Skeletal muscle cell (primary cell): ENCODE results near the gene UCK1.

ENCODE experiments used
- DNase-seq: peaks from one replicate; pipeline ENCODE4 v3.0.0-alpha.2; 2010; ENCODE audit warnings: low read depth
- H3K4me3 ChIP-seq: 2 replicates; pipeline ENCODE4 v1.5.1; 2011; ENCODE audit warnings: low read depth, mild to moderate bottlenecking, control low read depth, low read length, moderate library complexity

The UCK1 gene

GRCh38 chr9:131530920-131531832 is at the start of gene UCK1:
Gene UCK1 (minus strand): TSS chr9:131531263. CDS start chr9:131531174, 89 bp downstream.
- DNase-seq, result peak; percentile 32
- H3K4me3 ChIP-seq, result peak within 1 kb of the TSS; percentile 66

DNA sequence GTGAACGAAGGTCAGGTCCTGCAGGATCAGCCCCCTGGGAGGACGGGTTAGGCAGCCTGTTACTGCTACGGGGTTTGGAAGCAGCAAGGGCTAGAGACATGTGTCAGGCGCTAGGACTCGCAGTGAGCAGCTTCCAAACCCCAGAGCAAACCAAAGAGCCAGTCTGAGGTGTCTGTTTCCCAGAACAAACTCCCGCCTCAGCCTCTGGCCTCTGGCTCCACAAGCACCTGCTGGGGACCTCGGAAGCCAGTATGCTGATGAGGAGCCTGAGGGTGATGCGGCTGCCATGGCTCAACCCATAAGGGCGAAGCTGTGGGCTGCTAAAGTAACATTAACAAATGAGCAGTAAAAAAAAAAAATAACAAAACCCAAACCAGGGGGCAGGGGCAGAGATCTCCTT is 49.3 kb upstream of the UCK1 start:
- no peak for DNase-seq

DNA sequence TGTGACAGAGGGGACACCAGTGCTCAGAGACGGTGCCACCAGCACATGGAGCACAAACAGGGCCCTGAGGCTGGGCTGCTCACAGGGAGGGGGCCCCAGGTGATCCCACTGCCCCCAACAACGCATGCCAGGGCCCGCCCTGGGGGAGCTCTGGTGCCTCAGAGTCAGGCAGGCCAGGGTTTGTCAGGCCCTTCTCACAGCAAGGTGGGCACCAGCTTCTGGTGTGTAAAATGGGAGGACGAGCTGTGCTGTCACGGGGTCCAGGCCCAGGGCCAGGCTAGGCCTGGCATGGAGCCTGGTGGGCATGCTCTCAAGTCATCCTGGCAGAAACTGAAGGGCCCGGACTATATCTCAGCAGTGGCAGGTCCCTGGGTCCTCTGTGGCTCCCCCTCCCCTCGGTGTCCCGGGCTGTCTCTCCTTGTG is 48.7 kb upstream of the UCK1 start:
- no peak overlapping the region for H3K4me3 ChIP-seq
- DNase-seq, result no peak

More for the DNA sequence above, 49.3 kb upstream of the UCK1 start:
- H3K4me3 ChIP-seq, result no peak overlapping the region

GRCh38 chr9:131578731-131579504 is 47.9 kb upstream of the UCK1 start:
- no peak for DNase-seq
- no peak overlapping the region for H3K4me3 ChIP-seq

GRCh38 chr9:131578021-131578420 is 47.0 kb upstream of the UCK1 start:
- DNase-seq, result no peak
- H3K4me3 ChIP-seq, result no peak overlapping the region

DNA sequence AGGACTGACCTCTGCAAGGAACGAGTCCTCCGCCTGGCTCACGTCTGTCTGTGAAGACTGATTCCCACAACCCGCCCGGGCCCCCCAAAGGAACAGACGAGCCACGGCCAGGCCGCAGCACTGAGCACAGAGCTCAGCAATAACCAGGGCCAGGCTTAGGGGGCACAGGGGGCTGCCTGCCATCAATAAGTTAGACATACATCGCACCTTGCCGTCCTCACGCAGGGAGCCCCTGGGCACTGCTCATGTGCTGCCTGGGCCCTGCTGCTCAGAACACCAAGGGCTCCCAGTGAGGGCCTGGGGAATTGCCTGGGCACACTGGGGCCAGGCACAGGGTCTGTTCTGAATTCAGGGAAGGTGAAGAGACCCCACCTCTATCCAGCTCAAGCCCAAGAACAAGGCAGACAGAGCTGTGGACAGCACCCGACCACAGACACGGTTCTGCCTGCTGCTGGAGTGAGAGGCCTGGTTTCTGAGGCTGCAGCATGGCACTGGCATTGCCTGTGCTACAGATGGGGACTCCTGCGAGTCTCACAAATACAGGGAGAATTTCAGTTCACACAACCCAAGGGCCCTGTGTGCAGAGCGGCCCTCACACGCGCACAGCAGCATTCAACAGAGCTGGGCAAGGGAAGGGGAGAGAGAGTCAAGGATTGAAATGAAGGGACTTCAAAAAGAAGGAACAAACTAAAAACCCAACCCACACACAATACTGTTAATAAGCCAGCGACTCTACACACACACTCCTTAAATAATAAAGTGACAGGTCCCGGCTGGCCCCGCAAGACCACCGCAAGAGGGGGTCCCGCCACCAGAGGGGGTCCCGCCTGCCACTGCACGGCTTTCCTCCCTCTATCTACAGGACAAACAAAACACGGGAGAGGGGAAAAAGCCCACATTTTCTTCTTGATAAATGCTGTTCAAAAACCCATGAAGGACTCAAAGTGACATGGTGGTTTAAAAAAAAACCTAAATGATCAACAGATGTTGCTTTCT is 46.2 kb upstream of the UCK1 start:
- no peak overlapping the region for H3K4me3 ChIP-seq
- no peak for DNase-seq

DNA sequence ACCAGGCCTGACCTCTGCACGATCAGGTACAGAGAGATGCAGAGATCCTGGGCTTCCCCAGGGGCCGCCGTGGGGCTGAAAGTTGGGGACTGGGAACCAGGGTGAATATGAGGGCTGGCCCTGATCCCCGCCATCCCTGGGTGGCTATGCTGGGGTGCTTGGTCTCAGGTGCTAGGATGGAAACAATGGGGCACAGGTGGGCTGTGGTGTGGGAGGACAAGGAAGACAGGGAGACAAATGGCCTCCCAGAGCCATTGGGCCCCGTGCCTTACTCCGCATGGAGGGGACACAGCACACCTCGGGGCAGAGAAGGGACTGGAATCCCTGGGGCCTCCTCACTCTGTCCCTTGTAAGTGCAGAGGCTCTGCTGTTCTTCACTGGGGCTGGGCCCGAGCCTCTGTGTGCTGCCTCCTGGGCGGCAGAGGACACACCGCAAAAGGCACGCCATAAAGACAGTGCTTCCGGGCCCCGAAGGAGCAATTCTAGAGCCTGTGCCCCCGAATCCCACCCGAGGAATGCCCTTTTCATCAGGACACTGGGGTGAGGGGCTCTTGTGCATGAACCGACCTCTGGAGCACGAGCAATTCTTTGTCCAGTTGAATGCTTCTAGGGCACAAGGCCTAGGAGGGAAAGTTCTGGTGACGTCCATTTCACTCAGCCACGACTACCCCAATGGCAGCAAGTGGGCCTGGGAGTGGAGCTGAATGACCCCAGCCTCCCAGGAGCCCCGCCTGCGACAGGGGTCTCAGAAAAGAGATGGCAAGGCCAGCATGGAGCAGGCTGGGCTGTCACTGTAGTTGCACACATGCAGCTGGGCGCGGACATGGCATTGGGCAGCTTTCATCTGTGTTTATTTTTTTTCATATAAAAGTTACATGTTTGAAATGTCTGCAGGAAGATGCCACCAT is 45.1 kb upstream of the UCK1 start:
- no peak overlapping the region for H3K4me3 ChIP-seq
- no peak for DNase-seq

- no peak overlapping the region for H3K4me3 ChIP-seq
- no peak for DNase-seq
Measured at GRCh38 chr9:131574730-131575640, 43.9 kb upstream of the UCK1 start.

GRCh38 chr9:131567910-131568309 is 36.8 kb upstream of the UCK1 start:
- H3K4me3 ChIP-seq, result no peak overlapping the region
- DNase-seq, result no peak

DNA sequence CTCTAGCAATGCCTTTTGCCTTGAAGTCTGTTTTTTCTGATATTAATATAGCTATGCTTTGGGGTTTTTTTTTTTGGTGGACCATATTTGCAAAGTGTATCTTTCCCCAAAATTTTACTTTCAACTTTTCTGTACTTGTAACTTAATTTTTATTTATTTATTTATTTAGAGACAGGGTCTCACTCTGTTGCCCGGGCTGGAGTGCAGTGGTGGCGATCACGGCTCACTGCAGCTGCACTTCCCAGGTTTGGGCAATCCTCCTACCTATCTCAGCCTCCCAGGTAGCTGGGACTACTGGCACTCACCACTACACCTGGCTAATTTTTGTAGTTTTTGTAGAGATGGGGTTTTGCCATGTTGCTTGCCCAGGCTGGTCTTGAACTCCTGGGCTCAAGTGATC is 35.1 kb upstream of the UCK1 start:
- DNase-seq, result no peak
- H3K4me3 ChIP-seq, result no peak overlapping the region

DNA sequence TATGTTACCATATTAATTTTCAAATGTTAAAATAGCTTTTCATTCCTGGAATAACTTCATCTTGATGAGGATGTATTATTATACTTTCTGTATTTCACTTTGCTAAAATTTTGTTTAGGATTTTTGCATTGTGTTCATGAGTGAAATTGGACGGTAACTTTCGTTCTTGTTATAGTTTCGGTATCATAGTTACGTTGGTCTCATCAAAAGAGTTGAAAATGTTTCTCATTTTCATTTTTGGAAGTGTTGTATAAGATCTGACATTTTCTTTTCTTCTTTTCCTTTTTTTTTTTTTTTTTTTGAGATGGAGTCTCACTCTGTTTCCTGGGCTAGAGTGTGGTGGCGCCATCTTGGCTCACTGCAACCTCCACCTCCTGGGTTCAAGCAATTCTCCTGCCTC is 34.3 kb upstream of the UCK1 start:
- DNase-seq, result no peak
- H3K4me3 ChIP-seq, result no peak overlapping the region

DNA sequence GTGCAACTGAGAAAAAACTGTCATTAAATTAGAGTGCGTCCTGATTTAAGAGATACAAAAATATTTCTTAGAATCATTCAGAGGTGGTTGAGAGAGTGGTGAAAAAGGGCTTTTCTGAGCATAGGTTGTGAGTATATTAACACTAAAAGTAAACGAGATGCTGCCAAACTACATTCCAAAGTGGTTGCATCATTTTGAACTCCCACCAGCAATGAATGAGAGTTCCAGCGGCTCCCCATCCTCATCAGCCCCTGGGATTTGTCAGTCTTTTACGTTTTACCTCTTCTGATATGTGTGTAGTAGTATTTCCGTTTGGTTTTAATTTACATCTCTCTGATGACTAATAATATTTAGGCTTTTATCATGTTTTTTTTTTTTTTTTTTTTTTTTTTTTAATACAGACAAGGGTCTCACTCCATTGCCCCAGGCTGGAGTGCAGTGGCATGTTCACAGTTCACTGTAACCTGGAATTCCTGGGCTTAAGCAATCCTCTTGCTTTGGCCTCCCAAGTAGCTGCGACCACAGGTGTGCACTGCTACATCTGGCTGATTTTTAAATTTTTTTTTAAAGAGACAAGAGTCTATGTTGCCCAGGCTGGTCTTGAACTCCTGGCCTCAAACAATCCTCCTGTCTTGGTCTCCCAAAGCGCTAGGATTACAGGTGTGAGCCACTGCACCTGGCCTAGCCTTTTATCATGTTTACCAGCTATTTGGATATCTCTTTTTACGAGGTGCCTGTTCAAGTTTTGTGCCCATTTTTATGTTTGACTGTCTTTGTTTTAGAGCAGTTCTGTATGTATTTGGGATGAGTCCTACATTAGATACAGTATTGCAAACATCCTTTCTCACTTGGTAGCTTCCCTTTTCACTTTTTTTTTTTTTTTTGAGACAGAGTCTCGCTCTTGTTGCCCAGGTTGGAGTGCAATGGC is 31.2 kb upstream of the UCK1 start:
- no peak for DNase-seq

DNA sequence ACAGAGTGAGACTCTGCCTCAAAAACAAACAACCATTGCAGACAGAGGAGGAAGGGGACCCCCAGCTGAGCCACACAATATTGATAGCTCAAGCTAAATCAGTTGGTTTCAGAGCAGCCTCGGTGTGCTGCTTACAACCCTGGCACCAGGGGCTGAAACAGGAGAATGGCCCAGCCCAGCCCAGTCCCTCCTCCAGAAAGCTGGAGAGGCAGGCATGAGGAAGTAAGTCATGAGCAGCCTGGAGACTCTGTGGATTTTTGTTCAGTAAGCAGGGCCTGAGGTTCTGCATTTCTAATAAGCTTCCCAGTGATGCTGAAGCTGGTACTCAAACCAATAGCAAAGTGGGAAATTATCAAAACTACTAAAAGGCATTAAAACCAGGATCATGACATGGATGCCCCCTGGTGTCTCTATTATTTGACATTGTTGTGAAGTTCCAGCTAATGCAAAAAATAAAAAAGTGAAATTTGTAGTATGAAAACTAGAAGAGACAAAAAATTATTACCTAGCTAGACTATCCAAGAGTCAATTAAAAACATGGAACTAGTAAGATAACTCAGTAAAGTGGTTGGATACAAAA is 28.4 kb upstream of the UCK1 start:
- H3K4me3 ChIP-seq, result no peak overlapping the region
- DNase-seq, result no peak

More for the DNA sequence above, 31.2 kb upstream of the UCK1 start:
- H3K4me3 ChIP-seq, result no peak overlapping the region

DNA sequence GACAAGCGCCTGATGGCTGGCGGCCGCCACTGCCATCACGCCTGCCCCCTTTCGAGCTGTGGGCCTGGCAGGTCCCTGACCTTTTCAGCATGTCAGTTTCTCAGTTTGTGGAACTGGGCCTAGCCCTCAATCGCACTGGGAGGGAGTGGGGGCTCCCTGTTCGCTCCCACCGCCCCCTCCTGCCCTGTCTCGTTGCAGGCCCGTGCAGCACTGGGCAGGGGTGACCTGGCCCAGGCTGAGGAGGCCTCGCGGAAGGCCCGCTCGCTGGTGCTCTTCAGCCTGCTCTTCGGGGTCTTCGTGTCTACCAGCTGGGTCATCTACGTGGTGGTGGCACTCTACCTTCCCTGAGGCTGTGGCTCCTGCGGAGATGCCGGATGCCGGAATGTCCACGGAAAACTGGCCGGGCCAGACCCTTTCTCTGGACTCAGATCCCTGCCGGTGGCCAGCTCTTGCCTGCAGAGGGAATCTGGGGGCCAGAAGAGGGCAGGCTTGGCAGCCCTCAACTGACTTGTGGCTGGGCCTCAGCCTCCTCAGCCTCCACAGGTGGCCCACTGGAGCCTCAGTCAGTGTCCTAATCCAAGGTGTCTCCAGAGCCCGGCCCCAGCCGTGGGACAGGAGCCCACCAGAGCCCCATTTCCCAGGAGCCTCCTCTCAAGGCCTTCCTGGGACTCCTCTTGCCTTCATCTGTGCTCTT is 26.9 kb upstream of the UCK1 start:
- no peak for DNase-seq

DNA sequence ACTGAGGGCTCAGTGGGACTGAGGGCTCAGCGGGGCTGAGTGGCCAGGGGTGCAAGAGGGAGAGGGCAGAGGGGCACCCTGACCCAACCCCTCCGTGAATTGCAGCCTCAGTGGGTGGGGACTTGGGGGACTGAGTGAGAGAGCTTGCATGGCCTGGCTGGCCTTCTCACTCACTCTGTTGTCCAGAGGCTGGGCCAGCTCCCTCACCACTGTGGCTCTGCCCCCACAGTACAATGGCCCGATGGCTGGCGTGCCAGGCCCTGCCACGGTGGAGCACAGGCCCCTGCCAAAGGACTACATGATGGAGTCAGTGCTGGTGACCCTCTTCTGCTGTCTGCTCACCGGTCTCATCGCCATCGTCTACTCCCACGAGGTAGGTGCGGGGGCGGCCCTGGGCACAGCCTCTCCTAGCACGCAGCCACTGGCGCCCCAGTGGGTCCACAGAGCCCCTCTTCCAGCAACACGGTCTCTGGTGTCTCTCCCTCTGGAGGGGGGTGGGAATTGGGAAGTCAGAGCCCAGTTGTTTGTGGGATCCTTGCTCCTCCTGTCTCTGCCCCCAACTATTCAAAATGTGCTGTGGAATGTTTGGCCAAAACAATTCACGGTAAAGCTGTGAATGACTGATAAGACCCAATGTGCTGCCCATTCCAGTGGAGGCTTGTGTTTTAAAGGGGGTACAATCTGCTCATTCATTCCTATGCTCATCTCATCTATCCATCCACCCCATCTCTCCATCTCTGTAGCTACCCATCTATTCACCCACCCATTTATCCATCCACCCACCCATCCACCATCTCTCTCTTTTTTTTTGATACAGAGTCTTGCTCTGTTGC is 25.0 kb upstream of the UCK1 start:
- no peak overlapping the region for H3K4me3 ChIP-seq
- DNase-seq, result no peak

More for the DNA sequence above, 26.9 kb upstream of the UCK1 start:
- no peak overlapping the region for H3K4me3 ChIP-seq
